ENCODE measurements around the gene A1BG.

GRCh38 chr19:58393725-58394033 lies 40.4 kb upstream of the A1BG start:
- TF ChIP-seq CTCF (conservative IDR thresholded peaks at IDR 0.05) (no peak), ZFX (IDR thresholded peaks at IDR 0.05) (no peak)
